Measurements from ENCODE around the gene LCE1D. TPM values are rescaled to one million over a fixed set of nuclear protein-coding genes. Genes with fewer than 3 reads are reported as not detected.

Gene LCE1D
- total and polyA plus RNA-seq, 2 donors (not counting 1 experiment from before 2014, with no cell fraction given), result not detected

- Histone ChIP-seq H3K4me2 (ENCODE audit: extremely low read depth, insufficient read depth, low read length) (no peak overlapping the region), H3K4me1 (ENCODE audit: control insufficient read depth, extremely low read depth, insufficient read depth, low read length) (peaks cover 11% of the 10 kb centered on the region), H3K9me3 (ENCODE audit: control insufficient read depth, insufficient read depth, low read depth, low read length) (no peaks in the 10 kb centered on the region), H3K9ac (ENCODE audit: insufficient read depth, low read length) (no peak overlapping the region), H3K27ac (ENCODE audit: insufficient read depth, low read length) (no peak overlapping the region), H3K4me3 (replicated peaks in 1 of 4; ENCODE audit: control extremely low read depth in 1 of 4, insufficient read depth in 1 of 4, low read depth in 3 of 4, low read length in 4 of 4) (no peak overlapping the region), H2AFZ (ENCODE audit: low read length) (no peak overlapping the region), H3K36me3 (ENCODE audit: control insufficient read depth, insufficient read depth, low read length) (no peaks in the 10 kb centered on the region), H4K20me1 (ENCODE audit: control insufficient read depth, extremely low read depth, insufficient read depth, low read length) (no peaks in the 10 kb centered on the region), H3K27me3 (ENCODE audit: control insufficient read depth, insufficient read depth, low read length) (no peaks in the 10 kb centered on the region), H3K79me2 (ENCODE audit: control insufficient read depth, insufficient read depth, low read length) (no peaks in the 10 kb centered on the region)
- no peak for DNase-seq (ENCODE audit: low read depth in 2 of 2)
- TF ChIP-seq CTCF (conservative IDR thresholded peaks at IDR 0.05 in 1 of 2, IDR thresholded peaks at IDR 0.05 in 1 of 2; ENCODE audit: low read depth in 1 of 2, low read length in 2 of 2) (no peak), EZH2 (IDR thresholded peaks at IDR 0.05; ENCODE audit: low read length, missing control alignments) (no peak)
These were observed 42.9 kb upstream of the LCE1D start for GRCh38 chr1:152753586-152753985.

GRCh38 chr1:152756872-152757271 lies 39.6 kb upstream of the LCE1D start:
- no peaks in the 10 kb centered on the region for H4K20me1 ChIP-seq (ENCODE audit: control insufficient read depth, extremely low read depth, insufficient read depth, low read length)
- H3K4me2 ChIP-seq (ENCODE audit: extremely low read depth, insufficient read depth, low read length), result no peak overlapping the region
- no peak overlapping the region for H3K27ac ChIP-seq (ENCODE audit: insufficient read depth, low read length)
- no peak for TF ChIP-seq EZH2 (IDR thresholded peaks at IDR 0.05; ENCODE audit: low read length, missing control alignments)
- TF ChIP-seq CTCF (conservative IDR thresholded peaks at IDR 0.05 in 1 of 2, IDR thresholded peaks at IDR 0.05 in 1 of 2; ENCODE audit: low read depth in 1 of 2, low read length in 2 of 2), result no peak
- H3K27me3 ChIP-seq (ENCODE audit: control insufficient read depth, insufficient read depth, low read length), result no peaks in the 10 kb centered on the region
- H3K9ac ChIP-seq (ENCODE audit: insufficient read depth, low read length), result no peak overlapping the region
- H3K4me3 ChIP-seq (replicated peaks in 1 of 4; ENCODE audit: control extremely low read depth in 1 of 4, insufficient read depth in 1 of 4, low read depth in 3 of 4, low read length in 4 of 4), result no peak overlapping the region
- DNase-seq (ENCODE audit: low read depth in 2 of 2), result no peak
- H3K9me3 ChIP-seq (ENCODE audit: control insufficient read depth, insufficient read depth, low read depth, low read length), result no peaks in the 10 kb centered on the region
- H3K79me2 ChIP-seq (ENCODE audit: control insufficient read depth, insufficient read depth, low read length), result no peaks in the 10 kb centered on the region
- peaks cover 11% of the 10 kb centered on the region for H3K4me1 ChIP-seq (ENCODE audit: control insufficient read depth, extremely low read depth, insufficient read depth, low read length)
- no peak overlapping the region for H2AFZ ChIP-seq (ENCODE audit: low read length)
- H3K36me3 ChIP-seq (ENCODE audit: control insufficient read depth, insufficient read depth, low read length), result no peaks in the 10 kb centered on the region

GRCh38 chr1:152757747-152758146 lies 38.8 kb upstream of the LCE1D start, which contains the start of gene KPRP:
Gene KPRP, plus strand, starts transcription at chr1:152758025. Its CDS starts 1,564 bp downstream, at chr1:152759589.
- no peak for DNase-seq (ENCODE audit: low read depth in 2 of 2)
- H3K9ac ChIP-seq (ENCODE audit: insufficient read depth, low read length), result no peak within 1 kb of the TSS
- H3K36me3 ChIP-seq (ENCODE audit: control insufficient read depth, insufficient read depth, low read length), result no peaks in the 10 kb centered on the region
- no peak within 1 kb of the TSS for H3K4me3 ChIP-seq (replicated peaks in 1 of 4; ENCODE audit: control extremely low read depth in 1 of 4, insufficient read depth in 1 of 4, low read depth in 3 of 4, low read length in 4 of 4)
- no peaks in the 10 kb centered on the region for H3K27me3 ChIP-seq (ENCODE audit: control insufficient read depth, insufficient read depth, low read length)
- TF ChIP-seq CTCF (conservative IDR thresholded peaks at IDR 0.05 in 1 of 2, IDR thresholded peaks at IDR 0.05 in 1 of 2; ENCODE audit: low read depth in 1 of 2, low read length in 2 of 2), result no peak
- H3K9me3 ChIP-seq (ENCODE audit: control insufficient read depth, insufficient read depth, low read depth, low read length), result no peaks in the 10 kb centered on the region
- H3K4me2 ChIP-seq (ENCODE audit: extremely low read depth, insufficient read depth, low read length), result no peak within 1 kb of the TSS
- no peaks in the 10 kb centered on the region for H4K20me1 ChIP-seq (ENCODE audit: control insufficient read depth, extremely low read depth, insufficient read depth, low read length)
- no peak within 1 kb of the TSS for H2AFZ ChIP-seq (ENCODE audit: low read length)
- H3K4me1 ChIP-seq (ENCODE audit: control insufficient read depth, extremely low read depth, insufficient read depth, low read length), result peaks cover 7% of the 10 kb centered on the region
- H3K27ac ChIP-seq (ENCODE audit: insufficient read depth, low read length), result no peak within 1 kb of the TSS
- H3K79me2 ChIP-seq (ENCODE audit: control insufficient read depth, insufficient read depth, low read length), result no peaks in the 10 kb centered on the region
